HL-60/S4 treated with phorbol 12-myristate 13-acetate at 8.2 ng/mL for 4 days and 3 days (cell line): ENCODE data around the gene PLAC8L1.
"Not testable (repeated sequence)": the region's sequence is repeated elsewhere in the genome, so short reads cannot be mapped to it uniquely, and the experiment has no call there.

Experiments
- in situ Hi-C: fragments of 300-500 bp; cut with MboI; formaldehyde crosslinking; loops from 2 replicates; pipeline ENCODE4 v1.15.0; 2022; ENCODE audit warnings: low sequenced_read_pairs

PLAC8L1 gene

GRCh38 chr5:146105477-146105876, at the start of gene PLAC8L1:
Gene PLAC8L1 (minus strand): TSS chr5:146105577. CDS start chr5:146104311, 1,266 bp downstream.
- in situ Hi-C loops, result no loop called here

GRCh38 chr5:146151970-146152369, 46.6 kb upstream of the PLAC8L1 start:
- in situ Hi-C loops, result no loop called here

- in situ Hi-C loops, result no loop called here
Measured at GRCh38 chr5:146137967-146138403, 32.6 kb upstream of the PLAC8L1 start.

- in situ Hi-C loops, result no loop called here
Measured at GRCh38 chr5:146130440-146131045, 25.2 kb upstream of the PLAC8L1 start.

- in situ Hi-C loops, result no loop called here
Measured at GRCh38 chr5:146126068-146126467, 20.7 kb upstream of the PLAC8L1 start.

- in situ Hi-C loops, result no loop called here
Measured at GRCh38 chr5:146124580-146124979, 19.2 kb upstream of the PLAC8L1 start.

GRCh38 chr5:146121451-146121850, 16.1 kb upstream of the PLAC8L1 start:
- in situ Hi-C loops, result not testable (repeated sequence)

- in situ Hi-C loops, result no loop called here
Measured at GRCh38 chr5:146118322-146118721, 12.9 kb upstream of the PLAC8L1 start.

- in situ Hi-C loops, result not testable (repeated sequence)
Measured at GRCh38 chr5:146117216-146117615, 11.8 kb upstream of the PLAC8L1 start.

GRCh38 chr5:146116361-146116760, 11.0 kb upstream of the PLAC8L1 start:
- in situ Hi-C loops, result no loop called here

- in situ Hi-C loops, result no loop called here
Measured at GRCh38 chr5:146112476-146112875, 7.1 kb upstream of the PLAC8L1 start.

GRCh38 chr5:146111409-146111808, 6.0 kb upstream of the PLAC8L1 start:
- in situ Hi-C loops, result no loop called here

GRCh38 chr5:146109379-146109778, 4.0 kb upstream of the PLAC8L1 start:
- in situ Hi-C loops, result no loop called here

- in situ Hi-C loops, result not testable (repeated sequence)
Measured at GRCh38 chr5:146108870-146109269, 3.5 kb upstream of the PLAC8L1 start.

- in situ Hi-C loops, result no loop called here
Measured at GRCh38 chr5:146107901-146108300, 2.5 kb upstream of the PLAC8L1 start.

GRCh38 chr5:146103594-146103993, 1.8 kb downstream of the PLAC8L1 start:
- in situ Hi-C loops, result no loop called here

- in situ Hi-C loops, result no loop called here
Measured at GRCh38 chr5:146101646-146102045, 3.7 kb downstream of the PLAC8L1 start.

- in situ Hi-C loops, result no loop called here
Measured at GRCh38 chr5:146098047-146098446, 7.3 kb downstream of the PLAC8L1 start.

GRCh38 chr5:146091881-146092280, 13.5 kb downstream of the PLAC8L1 start:
- in situ Hi-C loops, result no loop called here

- in situ Hi-C loops, result no loop called here
Measured at GRCh38 chr5:146089287-146089686, 16.1 kb downstream of the PLAC8L1 start.

- in situ Hi-C loops, result no loop called here
Measured at GRCh38 chr5:146088098-146088497, 17.3 kb downstream of the PLAC8L1 start.

GRCh38 chr5:146084376-146084775, 21.0 kb downstream of the PLAC8L1 start:
- in situ Hi-C loops, result no loop called here

GRCh38 chr5:146082798-146083197, 22.6 kb downstream of the PLAC8L1 start:
- in situ Hi-C loops, result no loop called here
